GM21529 (cell line): ENCODE results near the gene GAS2L2.

ENCODE experiments used
- ATAC-seq: cut with Tn5 transposase; IDR thresholded peaks from one replicate; pipeline ENCODE4 v1.9.1; 2021; ENCODE audit not compliant: unreplicated experiment

The GAS2L2 gene

GRCh38 chr17:35748341-35748841 lies 4.6 kb downstream of the GAS2L2 start:
- no peak for ATAC-seq

GRCh38 chr17:35747540-35748017 lies 5.5 kb downstream of the GAS2L2 start:
- no peak for ATAC-seq

DNA sequence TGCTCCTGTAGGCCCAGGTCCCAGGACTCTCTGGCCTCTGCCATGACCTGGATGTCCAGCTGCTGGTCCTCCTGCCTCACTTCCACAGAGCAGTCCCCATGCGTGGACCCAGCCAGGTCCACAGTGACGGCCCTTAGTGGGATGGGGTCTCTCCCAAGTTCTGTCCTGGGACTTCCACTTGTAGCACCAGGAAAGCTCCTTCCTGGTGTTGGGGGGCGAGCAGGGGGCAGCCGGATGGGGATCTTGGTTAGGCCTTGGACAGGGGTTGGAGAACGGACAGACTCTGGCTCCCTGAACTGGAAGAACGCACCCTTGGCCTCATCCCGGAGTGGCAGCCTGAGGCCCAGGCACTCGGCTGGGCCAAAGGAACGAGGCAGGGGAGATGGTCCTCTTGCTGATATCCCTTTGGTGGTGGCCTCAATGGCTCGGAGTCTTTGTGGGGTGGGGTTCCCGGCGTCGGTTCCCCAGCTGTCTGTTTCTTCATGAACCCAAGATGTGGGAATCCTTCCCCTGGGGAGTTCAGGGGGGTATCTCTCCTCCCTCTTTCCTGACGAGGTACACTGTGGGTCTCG lies 7.2 kb downstream of the GAS2L2 start:
- no peak for ATAC-seq

DNA sequence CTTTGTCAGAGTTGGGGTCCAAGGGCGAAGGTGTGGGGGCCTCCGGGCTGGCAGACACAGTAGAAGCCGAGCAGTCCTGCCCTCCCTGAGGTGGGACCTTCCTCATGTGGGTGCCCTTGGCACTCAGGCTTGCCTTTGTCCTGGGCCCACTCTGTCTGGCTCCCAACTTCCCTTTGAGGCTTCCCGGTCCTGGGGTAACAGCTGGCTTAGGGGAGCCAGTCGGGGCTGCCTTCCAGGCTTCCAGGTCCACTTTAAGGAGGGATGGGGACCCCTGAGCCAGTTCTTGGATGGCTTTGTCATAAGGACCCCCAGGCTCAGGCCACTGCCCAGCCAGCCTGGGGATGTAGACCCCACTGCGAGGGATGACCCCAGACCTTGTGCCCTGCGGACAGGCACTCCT lies 7.8 kb downstream of the GAS2L2 start:
- no peak for ATAC-seq

DNA sequence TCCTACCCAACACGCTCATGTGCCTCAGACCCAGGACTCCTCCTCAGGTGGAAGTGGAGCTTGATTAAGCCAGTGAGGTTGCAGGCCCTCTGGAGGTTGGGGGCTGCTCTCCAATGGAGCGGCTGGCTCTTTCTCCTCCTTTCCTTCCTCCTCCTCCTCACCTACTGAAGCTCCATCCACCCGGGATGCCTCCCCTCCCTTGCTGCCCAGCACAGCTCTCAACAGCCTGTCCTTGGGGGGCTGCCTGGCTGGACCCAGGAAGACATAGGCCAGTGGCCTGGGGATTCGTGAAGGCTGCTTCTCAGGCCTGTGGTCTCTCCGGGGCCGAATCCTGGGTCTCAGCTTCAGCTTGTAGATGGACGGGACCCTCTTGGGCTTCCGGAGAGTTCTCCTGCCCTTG lies 8.2 kb downstream of the GAS2L2 start:
- no peak for ATAC-seq

GRCh38 chr17:35743626-35744328 lies 9.3 kb downstream of the GAS2L2 start:
- no peak for ATAC-seq

DNA sequence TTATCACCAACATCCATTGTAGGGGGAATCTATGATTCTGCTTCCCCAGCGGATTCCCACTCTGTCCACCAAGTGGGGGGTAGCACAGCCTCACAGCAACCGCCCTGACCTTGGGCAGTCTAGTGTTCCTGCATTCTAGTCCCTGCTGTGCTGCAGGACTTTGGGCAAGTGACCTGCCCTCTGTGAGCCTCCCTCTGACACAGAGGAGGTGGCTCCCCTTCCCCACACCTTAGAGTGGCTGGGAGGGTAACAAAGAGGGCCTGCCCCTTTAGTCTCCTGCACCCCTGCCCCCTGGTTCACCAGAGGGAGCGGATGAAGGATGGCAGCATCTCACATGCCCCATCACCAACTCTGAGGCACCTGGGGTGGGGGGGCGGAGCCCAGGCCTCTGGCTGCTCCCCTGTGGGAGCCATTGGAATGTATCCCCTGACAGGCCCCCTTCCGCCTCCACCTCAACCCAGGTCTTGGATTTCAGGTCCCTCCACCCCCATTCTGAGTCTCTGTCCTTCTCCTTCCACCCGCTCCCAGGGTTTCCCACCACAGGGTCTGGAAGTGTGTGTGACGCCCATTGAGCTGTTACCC lies 10.1 kb downstream of the GAS2L2 start:
- no peak for ATAC-seq

DNA sequence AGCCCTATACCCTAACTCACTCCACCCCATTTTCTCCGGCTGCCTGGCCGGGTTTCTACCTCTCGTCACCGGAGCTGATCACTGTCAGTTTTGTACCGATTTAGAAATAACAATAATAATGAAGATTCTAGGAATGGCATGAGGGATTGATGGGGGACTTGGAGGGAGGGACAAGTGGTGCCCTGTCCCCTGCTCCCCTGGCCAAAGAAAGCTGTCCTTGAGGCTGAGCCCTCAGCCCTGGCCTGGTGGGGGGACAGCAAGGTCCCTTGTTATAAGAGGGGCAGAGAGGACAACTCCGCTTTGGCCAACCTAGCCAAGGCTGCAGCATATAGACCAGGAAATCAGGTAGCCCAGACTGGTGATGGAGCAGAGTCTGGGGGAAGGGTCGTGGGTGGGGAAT lies 10.5 kb downstream of the GAS2L2 start:
- no peak for ATAC-seq

GRCh38 chr17:35740997-35741931 lies 11.8 kb downstream of the GAS2L2 start:
- no peak for ATAC-seq

GRCh38 chr17:35740216-35740615 lies 12.8 kb downstream of the GAS2L2 start:
- no peak for ATAC-seq

DNA sequence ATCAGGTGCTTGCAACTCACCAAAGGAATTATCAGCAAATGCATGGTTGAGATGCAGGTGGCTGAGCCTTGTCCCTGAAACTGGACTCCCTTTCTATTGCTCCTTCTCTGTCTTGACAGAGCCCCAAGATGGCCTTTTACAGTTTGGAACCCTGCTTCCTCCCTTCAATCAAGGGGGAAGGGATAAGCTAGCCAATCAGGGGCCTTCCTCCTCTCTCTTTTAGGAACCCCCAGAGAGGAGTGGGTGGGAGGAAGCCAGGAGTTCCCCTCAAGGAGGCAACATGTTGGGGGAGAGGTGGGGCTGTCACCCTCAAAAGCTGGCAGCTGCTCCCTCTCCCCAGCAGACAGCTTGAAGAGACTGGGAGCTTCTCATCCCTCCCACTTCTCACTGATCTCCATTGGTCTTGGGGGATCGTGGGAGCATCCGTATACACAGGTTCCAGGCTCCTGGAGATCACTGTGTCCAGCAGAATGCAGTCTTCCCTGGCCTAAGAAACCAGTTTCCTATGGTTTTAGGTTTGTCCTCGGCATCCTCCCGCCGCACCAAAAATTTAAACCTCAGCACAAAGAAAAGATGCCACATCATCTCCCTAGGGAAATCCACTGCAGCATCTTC lies 14.4 kb downstream of the GAS2L2 start:
- ATAC-seq, result no peak

DNA sequence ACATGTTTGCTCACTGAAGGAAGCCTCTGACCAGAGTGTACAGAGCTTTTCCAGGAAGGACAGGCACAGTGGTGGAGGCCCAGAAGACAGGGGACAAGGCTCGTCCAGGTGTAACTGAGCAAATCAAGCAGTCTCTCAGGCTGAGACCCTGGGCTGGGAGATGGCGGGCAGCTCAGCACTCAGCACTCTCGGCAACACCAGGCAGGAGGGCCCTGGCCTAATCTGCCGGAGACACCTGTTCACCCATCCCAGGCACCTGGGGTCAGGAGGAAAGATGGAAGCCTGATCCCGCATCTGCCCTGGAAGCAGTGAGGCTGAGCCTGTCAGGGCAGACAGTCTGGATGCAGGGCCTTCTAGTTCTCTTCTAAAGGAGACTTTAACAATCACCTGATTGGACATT lies 16.8 kb downstream of the GAS2L2 start:
- ATAC-seq, result no peak

GRCh38 chr17:35735036-35735805 lies 17.8 kb downstream of the GAS2L2 start:
- ATAC-seq, result no peak

GRCh38 chr17:35734396-35734795 lies 18.6 kb downstream of the GAS2L2 start:
- no peak for ATAC-seq

GRCh38 chr17:35733366-35733765 lies 19.7 kb downstream of the GAS2L2 start:
- no peak for ATAC-seq

- ATAC-seq, result no peak
Observed at GRCh38 chr17:35732806-35733136, 20.3 kb downstream of the GAS2L2 start.

DNA sequence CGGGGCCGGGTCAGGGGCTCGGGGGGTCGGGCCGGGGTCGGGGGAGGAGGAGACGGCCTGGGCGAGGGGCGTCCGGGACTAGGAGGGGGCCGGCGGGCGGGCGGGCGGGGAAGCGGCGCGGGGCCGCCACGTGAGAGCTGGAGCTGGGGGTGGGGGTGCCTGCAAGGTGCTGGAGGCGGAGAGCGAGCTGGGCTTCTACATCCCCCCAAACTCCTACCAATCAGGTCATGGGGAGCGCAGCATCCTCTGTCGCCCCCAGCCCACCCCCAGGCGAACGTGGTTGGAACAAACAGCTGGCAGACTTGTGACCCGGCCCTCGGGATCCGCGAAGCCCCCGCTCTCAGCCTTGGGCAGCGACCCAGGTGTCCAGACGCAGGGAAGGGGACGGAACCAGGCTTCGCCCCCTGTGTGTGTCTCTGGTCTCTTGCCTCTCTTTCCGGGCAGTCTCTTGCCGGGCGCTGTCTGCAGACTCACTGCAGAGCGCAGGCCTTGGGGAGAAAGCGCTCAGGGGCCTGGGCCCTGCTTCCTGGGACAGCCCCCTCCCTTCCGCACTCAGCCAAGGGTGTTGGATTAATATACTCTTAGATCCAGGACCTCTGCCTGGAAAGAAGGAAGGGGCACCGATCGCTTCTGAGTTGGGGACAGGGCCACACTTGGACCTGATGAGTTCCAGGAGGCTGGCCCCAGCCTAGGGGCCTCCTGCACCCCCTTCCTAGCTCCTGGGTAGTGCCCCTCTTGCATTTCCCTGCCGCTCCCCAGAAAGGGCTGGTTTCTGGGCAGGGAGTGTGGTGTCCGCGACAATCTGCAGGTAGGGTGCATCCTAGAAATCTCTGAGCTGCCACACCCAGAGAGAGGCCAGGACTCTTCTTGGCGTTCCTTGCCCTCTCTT lies 20.9 kb downstream of the GAS2L2 start:
- ATAC-seq, result no peak

- no peak for ATAC-seq
Observed at GRCh38 chr17:35731239-35731916, 21.7 kb downstream of the GAS2L2 start, which contains the start of gene RASL10B. RASL10B (plus strand) TSS chr17:35731639; CDS start chr17:35735185, 3,546 bp downstream.
